Suppressor macrophage treated with lipopolysaccharide for 1 hour (primary cell): Measurements from ENCODE around the gene HSPBP1.

ENCODE experiments used
- DNase-seq, 3 donors: peaks; one replicate each; pipeline ENCODE4 v3.0.0-alpha.2; 2020 to 2022

Gene HSPBP1

DNA sequence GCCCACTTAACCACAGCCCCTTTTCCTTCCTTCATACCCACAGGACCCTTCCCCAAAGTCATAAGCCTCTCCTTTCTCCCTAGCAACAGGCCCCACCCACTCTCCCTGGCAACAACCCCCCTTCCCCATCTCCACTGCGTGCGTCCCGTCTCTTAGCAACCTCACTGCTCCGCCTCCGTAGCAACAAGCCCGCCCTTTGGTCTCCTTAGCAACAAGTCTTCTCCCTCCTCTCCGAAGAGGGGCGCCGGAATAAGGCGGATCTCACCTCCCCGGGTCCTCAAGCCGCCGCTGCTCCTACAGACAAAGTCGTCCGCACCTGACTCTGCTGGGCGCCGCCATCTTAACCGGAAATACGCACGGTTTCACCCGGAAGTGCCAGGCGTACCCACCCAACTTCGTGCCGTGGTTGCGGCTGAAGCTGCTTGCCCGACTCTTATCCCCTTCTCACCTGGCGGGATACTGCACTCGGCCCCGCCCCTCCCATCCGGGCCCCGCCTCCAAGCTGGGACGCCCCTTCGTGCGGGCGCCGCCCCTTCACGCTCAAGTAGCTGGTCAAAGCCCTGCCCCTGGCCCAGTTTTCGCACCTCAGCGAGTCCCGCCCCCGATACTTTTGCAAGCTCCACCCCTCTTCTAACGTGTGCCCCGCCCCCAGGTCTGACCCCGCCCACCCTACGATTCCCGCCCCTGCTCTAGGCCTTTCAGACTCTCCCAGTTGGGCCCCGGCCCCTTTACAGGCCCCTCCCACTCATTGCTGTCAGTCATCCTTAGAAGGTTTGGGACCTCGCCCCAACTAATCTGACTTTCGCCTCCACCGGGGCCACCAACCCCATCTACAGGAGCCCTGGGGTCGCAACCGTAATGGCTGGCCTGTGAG is at the start of gene HSPBP1:
HSPBP1 (minus strand) TSS at position 341 of the 874 bp plus-strand sequence. CDS start 502 bp downstream, outside the sequence.
- peak; percentile 86 to 88 (median 88) for DNase-seq

- DNase-seq: peak; percentile 46 to 78 (median 75)
Measured at GRCh38 chr19:55328774-55329318, 48.9 kb upstream of the HSPBP1 start.

- peak; percentile 81 to 82 (median 82) for DNase-seq
Measured at GRCh38 chr19:55325172-55325571, 45.3 kb upstream of the HSPBP1 start, which contains the start of gene TMEM150B. TMEM150B (minus strand) TSS chr19:55325341; CDS start chr19:55321036, 4,305 bp downstream.

DNA sequence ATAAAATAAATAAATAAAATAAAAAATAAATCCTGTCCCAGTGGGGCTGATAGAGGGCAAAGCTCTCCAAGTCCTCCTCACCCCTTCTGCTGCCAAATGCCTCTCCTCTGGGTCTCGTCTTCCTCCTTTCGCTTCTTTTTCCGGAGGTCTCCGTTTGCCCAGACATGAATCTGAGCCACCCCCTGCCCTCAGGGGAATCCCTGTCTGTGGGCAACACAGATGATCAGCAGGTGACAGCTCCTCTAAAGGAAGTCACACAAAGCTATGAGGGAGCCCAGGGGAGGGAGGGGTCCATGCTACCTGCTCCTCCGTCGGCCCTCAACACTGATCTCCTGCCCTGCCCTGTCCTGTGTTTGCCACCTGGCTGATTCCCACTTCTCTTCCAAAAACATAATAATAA is 44.8 kb upstream of the HSPBP1 start:
- peak; percentile 43 to 60 (median 56) for DNase-seq

DNA sequence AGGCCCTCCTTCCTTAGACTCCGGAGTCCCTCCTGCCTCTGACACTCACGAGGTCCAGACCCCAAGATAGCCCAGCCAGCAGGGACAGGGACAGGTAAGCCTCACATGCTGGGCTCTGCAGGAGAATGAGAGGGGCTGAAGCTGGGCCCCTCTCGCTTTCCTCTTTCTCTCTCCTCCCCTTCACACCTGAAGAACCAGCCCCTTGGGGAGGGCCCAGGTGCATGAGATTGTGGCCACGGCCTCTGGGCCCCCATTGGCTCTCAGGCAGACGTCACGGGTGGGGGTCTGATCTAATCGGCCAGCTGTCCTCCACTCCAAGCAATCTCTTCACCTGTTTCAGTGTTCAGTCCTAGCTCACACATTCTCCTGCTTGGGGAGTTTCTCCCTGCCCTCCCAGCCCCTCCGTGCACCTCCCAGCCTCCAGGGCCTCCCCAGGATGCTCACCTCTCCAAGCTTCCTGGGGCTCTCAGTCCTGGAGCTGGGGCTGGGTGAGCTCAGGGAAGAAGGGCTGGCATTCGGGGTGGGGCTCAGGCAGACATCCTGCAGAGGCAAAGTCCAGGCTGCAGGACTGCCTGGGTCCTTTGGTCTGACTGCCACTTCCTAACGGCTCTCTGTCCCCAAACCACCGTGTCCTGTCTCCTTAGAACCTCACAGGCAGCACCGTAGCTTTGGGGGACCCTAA is 42.4 kb upstream of the HSPBP1 start:
- DNase-seq: no peak

DNA sequence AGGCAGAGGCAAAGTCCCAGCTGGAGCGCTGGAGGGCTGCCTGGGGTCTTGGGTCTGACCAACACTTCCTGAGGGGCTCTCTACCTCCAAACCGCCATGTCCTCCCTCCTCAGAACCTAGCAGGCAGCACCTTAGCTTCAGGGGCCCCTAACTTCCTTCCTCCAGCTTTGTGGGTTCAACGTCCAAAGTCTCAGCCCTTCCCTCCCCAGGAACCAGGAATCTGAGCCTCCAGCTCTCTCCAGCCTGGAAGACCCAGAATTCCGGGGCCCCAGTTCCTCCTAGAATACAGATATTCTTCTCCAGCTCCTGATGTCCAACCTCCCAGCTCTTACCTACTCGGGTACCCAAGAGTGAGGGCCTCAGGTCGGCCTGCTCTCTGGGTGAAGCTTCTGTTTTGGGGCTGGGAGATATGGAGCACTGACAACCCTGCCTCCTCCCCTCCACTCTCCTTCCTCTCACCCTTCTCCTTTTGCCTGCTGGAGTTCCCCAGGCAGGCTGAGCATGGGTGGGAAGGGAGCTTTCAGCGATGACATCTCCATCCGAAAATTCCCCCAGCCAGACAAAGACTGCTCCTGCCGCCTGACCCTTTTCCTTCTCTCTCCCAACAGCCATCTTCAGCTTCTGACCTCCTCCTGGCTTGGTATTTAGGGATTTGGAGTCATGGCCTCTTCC is 41.7 kb upstream of the HSPBP1 start:
- DNase-seq: peak; percentile 88 to 90 (median 90)

DNA sequence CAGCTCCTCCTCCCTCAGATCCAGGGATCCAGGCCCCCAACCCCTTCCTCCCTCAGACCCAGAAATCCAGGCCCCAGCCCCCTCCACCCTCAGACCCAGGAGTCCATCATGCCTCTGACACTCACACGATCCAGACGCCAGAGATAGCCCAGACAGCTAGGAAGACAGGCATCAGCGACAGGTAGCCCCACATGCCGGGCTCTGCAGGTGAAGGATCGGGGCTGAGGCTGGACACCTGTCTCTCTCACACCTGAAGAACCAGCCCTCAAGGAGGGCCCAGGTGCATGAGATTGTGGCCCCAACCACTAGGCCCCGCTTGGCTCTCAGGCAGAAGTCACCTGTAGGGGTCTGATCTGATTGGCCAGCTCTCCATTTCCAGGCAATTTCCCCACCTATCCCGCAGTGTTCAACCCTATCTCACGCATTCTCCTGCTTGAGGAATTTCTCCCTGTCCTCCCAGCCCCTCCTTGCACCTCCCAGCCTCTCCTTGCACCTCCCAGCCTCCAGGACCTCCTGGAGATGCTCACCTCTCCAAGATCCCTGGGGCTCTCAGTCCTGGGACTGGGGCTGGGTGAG is 41.0 kb upstream of the HSPBP1 start:
- DNase-seq: no peak

DNA sequence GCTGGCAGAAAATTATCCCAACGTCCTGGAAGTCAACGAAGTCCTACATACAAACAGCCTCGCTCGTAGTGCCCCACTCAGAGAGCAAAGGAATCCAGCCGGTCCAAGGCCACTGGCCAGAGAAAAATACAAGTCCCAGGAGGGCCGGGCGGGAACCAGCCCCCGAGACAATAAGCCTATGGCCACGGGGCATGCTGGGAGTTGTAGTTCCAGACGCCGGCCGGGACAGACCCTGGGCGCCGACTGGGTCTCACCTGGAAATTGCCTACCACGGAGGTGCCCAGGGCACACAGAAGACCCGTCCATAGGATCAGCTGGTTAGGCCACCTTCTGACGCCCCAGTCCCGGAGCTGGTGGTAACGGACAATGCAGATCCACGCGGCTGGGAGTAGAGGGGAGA is 39.9 kb upstream of the HSPBP1 start:
- DNase-seq: no peak

DNA sequence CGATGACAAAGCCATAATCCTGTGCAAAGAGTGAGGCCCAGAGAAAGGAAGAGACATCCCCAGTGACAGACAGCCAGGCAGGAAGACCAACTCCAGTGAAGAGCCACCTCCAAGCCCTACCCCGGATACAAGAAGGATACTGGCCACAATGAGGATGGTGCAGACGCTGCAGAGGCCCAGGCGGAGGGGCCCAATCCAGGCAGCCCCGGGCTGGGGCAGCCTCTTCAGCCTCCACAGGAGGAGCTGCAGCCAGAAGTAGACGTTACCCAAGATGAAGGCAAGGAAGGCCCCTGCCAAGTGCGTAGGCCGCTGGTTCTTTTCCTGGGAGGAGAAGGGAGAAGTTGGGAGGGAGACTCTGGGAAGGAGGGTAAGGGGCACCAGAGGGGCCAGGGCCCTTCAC is 36.7 kb upstream of the HSPBP1 start:
- DNase-seq: no peak

DNA sequence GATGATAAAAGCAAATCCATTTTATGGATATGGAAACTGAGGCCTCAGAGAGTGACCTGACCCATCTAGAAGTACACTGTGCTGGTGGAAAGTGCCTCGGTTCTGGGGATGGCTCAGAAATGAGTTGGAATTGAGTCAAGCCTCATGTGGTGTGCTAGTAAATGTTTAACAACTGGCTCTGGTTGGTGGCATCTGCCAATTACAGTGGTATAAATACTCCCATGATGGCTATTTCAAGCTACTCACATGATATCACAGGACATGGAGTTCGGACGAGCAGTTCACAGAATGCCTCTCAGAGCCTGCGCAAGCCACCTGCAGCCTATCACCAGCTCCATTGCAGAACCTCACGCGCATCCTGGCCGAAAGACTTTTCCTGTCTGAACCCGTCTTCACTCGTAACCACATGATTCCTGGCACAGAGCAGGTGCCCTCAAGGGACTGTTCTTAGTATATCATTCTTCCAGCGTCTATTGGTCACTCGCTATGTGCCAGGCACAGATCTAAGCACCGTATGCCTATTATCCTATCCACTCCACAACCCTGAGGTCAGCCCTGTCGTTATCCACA is 36.1 kb upstream of the HSPBP1 start:
- no peak for DNase-seq

- DNase-seq: no peak
Measured at GRCh38 chr19:55314396-55314795, 34.5 kb upstream of the HSPBP1 start.

DNA sequence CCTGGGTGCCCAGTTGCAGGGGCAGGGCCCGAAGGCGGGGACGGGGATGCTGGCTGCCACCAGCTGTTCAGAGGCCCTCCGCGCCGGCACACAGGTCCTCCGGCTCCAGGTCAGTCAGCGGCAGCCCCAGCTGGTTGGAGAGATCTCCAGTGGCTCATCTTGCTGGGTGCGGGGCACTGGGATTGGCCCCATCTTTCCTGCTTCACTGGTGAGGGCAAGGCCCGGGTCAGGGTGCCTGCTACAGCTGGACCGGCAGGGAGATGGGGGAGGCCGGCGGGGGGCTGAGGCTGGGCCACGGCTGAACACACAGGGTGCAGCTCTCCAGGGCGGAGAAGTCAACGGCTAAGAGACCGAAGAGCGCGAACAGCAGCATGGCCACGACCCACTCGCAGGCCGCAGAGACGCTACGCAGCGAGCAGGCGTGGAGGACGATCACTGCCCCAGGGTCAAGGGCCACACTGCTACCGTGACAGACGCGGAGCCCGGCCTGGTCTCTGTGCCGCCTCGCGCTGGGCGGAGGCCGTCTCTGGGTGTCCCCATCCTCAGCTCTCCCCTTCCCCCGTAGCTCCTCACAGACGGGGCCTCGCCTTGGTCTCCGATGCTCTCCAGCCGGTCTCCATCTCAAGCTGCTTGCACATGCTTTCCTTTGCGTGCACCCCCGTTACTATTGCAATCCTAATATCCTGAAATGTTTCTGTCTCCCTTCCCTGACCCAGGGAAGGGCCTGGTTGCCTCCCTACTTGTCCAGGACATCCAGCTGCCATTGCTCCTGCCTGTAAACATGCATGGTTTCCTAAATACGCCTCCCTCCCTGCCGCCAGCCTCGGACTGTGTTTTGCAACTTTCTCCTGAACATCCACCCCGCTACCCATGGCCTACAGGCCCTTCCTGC is 33.0 kb upstream of the HSPBP1 start:
- no peak for DNase-seq

GRCh38 chr19:55311797-55312196 is 31.9 kb upstream of the HSPBP1 start:
- no peak for DNase-seq

DNA sequence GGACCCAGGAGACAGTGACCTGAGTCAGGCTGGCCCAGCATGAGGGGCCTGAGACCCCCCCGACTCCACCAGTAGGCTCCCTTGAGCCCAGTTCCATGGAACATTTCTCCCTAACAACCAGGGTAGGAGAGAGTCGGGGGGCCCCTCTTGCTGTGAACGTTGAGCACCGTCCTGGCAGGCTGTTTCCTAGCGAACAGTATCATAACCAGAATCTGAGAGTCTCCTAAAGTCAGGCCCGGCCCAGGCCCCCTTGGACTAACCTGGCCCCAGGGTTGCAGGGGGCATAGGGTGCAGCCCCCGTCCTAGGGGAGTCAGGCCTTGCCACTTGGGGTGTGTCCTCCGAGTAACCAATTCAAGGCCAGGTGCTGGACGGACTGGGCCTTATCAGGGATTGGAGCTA is 31.5 kb upstream of the HSPBP1 start:
- DNase-seq: no peak

DNA sequence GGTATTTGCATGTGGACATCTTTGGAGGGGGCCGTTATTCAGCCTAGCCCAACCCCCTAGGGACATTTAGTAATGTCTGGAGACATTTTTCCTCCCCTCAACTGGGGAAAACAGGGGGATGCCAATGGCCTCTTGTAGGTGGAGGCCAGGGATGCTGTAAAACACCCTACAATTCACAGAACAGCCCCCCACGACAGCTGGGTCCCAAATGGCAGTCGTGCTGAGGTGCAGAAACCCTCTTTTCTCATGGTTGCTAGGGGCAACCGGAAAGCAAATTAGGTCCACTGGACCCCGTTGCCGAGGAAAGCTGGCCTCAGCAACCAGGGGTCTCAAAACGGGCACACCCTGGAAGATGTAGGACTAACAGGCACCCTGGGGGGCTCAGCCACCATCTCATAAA is 30.6 kb upstream of the HSPBP1 start:
- no peak for DNase-seq

DNA sequence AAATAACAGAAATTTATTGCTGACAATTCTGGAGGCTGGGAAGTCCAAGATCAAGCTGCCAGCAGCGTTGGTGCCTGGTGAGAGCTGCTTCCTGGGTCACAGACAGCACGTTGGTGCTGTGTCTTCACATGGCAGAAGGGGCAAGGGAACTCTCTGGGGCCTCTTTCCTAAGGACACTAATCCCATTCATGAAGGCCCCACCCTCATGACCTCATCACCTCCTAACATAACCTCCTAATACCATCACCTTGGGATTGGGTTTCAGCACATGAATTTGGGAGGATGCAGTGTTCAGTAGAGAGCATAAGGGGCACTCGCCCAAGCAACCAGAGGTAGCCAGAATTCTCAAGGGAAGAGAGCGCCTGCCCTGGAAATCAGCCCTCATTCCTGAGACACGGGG is 29.5 kb upstream of the HSPBP1 start:
- no peak for DNase-seq

- DNase-seq: no peak
Measured at GRCh38 chr19:55308281-55308680, 28.4 kb upstream of the HSPBP1 start.

GRCh38 chr19:55306712-55307111 is 26.8 kb upstream of the HSPBP1 start:
- no peak for DNase-seq

GRCh38 chr19:55305983-55306562 is 26.2 kb upstream of the HSPBP1 start:
- no peak for DNase-seq

GRCh38 chr19:55305491-55305890 is 25.6 kb upstream of the HSPBP1 start:
- peak; percentile 52 to 71 (median 65) for DNase-seq

DNA sequence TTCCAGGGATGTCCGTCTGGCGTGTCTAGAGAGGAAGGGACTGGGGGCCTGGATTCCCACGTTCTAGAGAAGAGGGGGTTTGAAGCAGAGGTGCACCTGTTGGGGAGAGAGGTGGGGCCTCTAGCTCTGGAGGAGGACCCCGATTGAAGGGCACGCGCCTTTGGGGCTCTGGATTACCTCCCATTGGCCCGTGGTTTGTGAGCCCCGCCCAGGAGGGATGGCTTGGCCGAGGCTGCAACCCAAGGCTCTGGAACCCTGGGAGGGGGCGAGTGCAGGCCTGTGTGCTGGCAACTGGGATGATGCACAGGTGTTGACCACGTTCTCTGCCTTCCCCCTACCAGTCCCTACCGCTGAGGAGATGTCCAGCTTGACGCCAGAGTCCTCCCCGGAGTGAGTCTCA is 25.1 kb upstream of the HSPBP1 start:
- DNase-seq: no peak
